ENCODE results near the gene PCYT1A. TPM values are rescaled to one million over a fixed set of nuclear protein-coding genes. Genes with fewer than 3 reads are reported as not detected.

The PCYT1A gene
- total RNA-seq, 1 donor from 2014 or later = 37.0 TPM

GRCh38 chr3:196240424-196240823 lies 47.1 kb downstream of the PCYT1A start:
- H3K4me3 Mint-ChIP-seq (ENCODE audit: unreplicated experiment) = no peak overlapping the region
- H3K36me3 Mint-ChIP-seq (ENCODE audit: unreplicated experiment) = peaks cover 9% of the 10 kb centered on the region

GRCh38 chr3:196238612-196239560 lies 48.6 kb downstream of the PCYT1A start:
- no peak for DNase-seq
- Mint-ChIP-seq H3K27ac (ENCODE audit: unreplicated experiment) (no peak overlapping the region), H3K27me3 (ENCODE audit: unreplicated experiment) (no peaks in the 10 kb centered on the region), H3K9me3 (ENCODE audit: unreplicated experiment) (peaks cover 2% of the 10 kb centered on the region), H3K4me1 (ENCODE audit: low read depth, unreplicated experiment) (no peaks in the 10 kb centered on the region), H3K36me3 (ENCODE audit: unreplicated experiment) (peaks cover 9% of the 10 kb centered on the region), H3K4me3 (ENCODE audit: unreplicated experiment) (no peak overlapping the region)
- TF ChIP-seq CTCF (IDR thresholded peaks at IDR 0.05; ENCODE audit: partially characterized antibody, unreplicated experiment) = no peak

More at GRCh38 chr3:196240424-196240823, 47.1 kb downstream of the PCYT1A start:
- Mint-ChIP-seq H3K27me3 (ENCODE audit: unreplicated experiment) (no peaks in the 10 kb centered on the region), H3K9me3 (ENCODE audit: unreplicated experiment) (peaks cover 2% of the 10 kb centered on the region), H3K27ac (ENCODE audit: unreplicated experiment) (no peak overlapping the region), H3K4me1 (ENCODE audit: low read depth, unreplicated experiment) (no peaks in the 10 kb centered on the region)
- DNase-seq = no peak
- no peak for TF ChIP-seq CTCF (IDR thresholded peaks at IDR 0.05; ENCODE audit: partially characterized antibody, unreplicated experiment)

- Mint-ChIP-seq H3K4me1 (ENCODE audit: low read depth, unreplicated experiment) (no peaks in the 10 kb centered on the region), H3K36me3 (ENCODE audit: unreplicated experiment) (peaks cover 7% of the 10 kb centered on the region), H3K4me3 (ENCODE audit: unreplicated experiment) (no peak overlapping the region), H3K9me3 (ENCODE audit: unreplicated experiment) (no peaks in the 10 kb centered on the region), H3K27me3 (ENCODE audit: unreplicated experiment) (no peaks in the 10 kb centered on the region), H3K27ac (ENCODE audit: unreplicated experiment) (no peak overlapping the region)
- no peak for DNase-seq
- no peak for TF ChIP-seq CTCF (IDR thresholded peaks at IDR 0.05; ENCODE audit: partially characterized antibody, unreplicated experiment)
Observed at GRCh38 chr3:196237203-196237602, 50.3 kb downstream of the PCYT1A start.

- Mint-ChIP-seq H3K9me3 (ENCODE audit: unreplicated experiment) (no peaks in the 10 kb centered on the region), H3K4me3 (ENCODE audit: unreplicated experiment) (no peak overlapping the region), H3K27ac (ENCODE audit: unreplicated experiment) (no peak overlapping the region), H3K4me1 (ENCODE audit: low read depth, unreplicated experiment) (no peaks in the 10 kb centered on the region), H3K27me3 (ENCODE audit: unreplicated experiment) (no peaks in the 10 kb centered on the region), H3K36me3 (ENCODE audit: unreplicated experiment) (peaks cover 6% of the 10 kb centered on the region)
- TF ChIP-seq CTCF (IDR thresholded peaks at IDR 0.05; ENCODE audit: partially characterized antibody, unreplicated experiment) = no peak
- DNase-seq = no peak
Observed at GRCh38 chr3:196236223-196236622, 51.3 kb downstream of the PCYT1A start.
